ENCODE measurements around the gene TRIM29.

TRIM29 gene

DNA sequence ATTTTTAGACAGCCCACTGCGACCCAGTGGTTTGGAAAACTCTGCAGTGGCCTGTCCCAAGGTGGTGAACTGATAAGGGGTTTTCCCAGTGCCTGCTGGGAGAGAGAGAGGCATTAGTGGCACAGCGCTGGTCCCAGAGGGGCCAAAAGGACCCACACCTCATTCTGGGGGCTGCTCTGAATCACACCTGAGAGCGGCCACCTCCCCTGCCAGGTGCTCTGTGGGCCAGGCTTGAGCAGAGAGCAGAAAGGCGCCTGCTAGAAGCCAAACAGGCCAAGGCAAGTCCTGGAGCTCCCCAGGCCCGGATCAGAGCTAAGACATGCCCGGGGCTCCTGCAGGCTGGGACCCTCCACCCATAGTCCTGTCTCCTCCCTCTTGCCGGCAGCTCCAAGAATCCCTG lies 20.9 kb downstream of the TRIM29 start:
- TF ChIP-seq YY1 (IDR thresholded peaks at IDR 0.05; ENCODE audit: insufficient read depth, insufficient read length) (no peak), ZNF274 (IDR thresholded peaks at IDR 0.05; ENCODE audit: low read depth, low read length) (no peak), SUZ12 (IDR thresholded peaks at IDR 0.05; ENCODE audit: extremely low read depth, insufficient read depth, insufficient read length) (no peak)
- no peaks in the 10 kb centered on the region for H3K27me3 ChIP-seq (ENCODE audit: insufficient read depth, insufficient read length)
- no peak for DNase-seq (ENCODE audit: low read depth, low spot score)
- peaks cover 17% of the 10 kb centered on the region for H3K4me1 ChIP-seq (ENCODE audit: insufficient read depth, insufficient read length)
- H3K9me3 ChIP-seq (ENCODE audit: insufficient read depth, low read length) = no peaks in the 10 kb centered on the region; the same call in 1 of the 2 replicates
- H3K9ac ChIP-seq (ENCODE audit: insufficient read length, low read depth) = no peak overlapping the region
- H3K4me3 ChIP-seq (ENCODE audit: insufficient read length, low read depth) = no peak overlapping the region
- H3K36me3 ChIP-seq (ENCODE audit: insufficient read depth, insufficient read length, low read length) = no peaks in the 10 kb centered on the region

- H3K9ac ChIP-seq (ENCODE audit: insufficient read length, low read depth) = no peak overlapping the region
- no peak overlapping the region for H3K4me3 ChIP-seq (ENCODE audit: insufficient read length, low read depth)
- no peaks in the 10 kb centered on the region for H3K9me3 ChIP-seq (ENCODE audit: insufficient read depth, low read length)
- TF ChIP-seq ZNF274 (IDR thresholded peaks at IDR 0.05; ENCODE audit: low read depth, low read length) (no peak), SUZ12 (IDR thresholded peaks at IDR 0.05; ENCODE audit: extremely low read depth, insufficient read depth, insufficient read length) (no peak), YY1 (IDR thresholded peaks at IDR 0.05; ENCODE audit: insufficient read depth, insufficient read length) (no peak)
- peaks cover 9% of the 10 kb centered on the region for H3K4me1 ChIP-seq (ENCODE audit: insufficient read depth, insufficient read length)
- no peaks in the 10 kb centered on the region for H3K36me3 ChIP-seq (ENCODE audit: insufficient read depth, insufficient read length, low read length)
- H3K27me3 ChIP-seq (ENCODE audit: insufficient read depth, insufficient read length) = peaks cover 11% of the 10 kb centered on the region
- no peak for DNase-seq (ENCODE audit: low read depth, low spot score)
These were observed 22.5 kb downstream of the TRIM29 start for GRCh38 chr11:120115272-120116000.

- H3K27me3 ChIP-seq (ENCODE audit: insufficient read depth, insufficient read length) = peaks cover 24% of the 10 kb centered on the region
- no peaks in the 10 kb centered on the region for H3K9me3 ChIP-seq (ENCODE audit: insufficient read depth, low read length)
- TF ChIP-seq ZNF274 (IDR thresholded peaks at IDR 0.05; ENCODE audit: low read depth, low read length) = no peak
- TF ChIP-seq YY1 (IDR thresholded peaks at IDR 0.05; ENCODE audit: insufficient read depth, insufficient read length) = no peak
- TF ChIP-seq SUZ12 (IDR thresholded peaks at IDR 0.05; ENCODE audit: extremely low read depth, insufficient read depth, insufficient read length) = no peak
- no peak overlapping the region for H3K4me3 ChIP-seq (ENCODE audit: insufficient read length, low read depth)
- H3K9ac ChIP-seq (ENCODE audit: insufficient read length, low read depth) = no peak overlapping the region
- no peak for DNase-seq (ENCODE audit: low read depth, low spot score)
- H3K4me1 ChIP-seq (ENCODE audit: insufficient read depth, insufficient read length) = peaks cover 9% of the 10 kb centered on the region
- no peaks in the 10 kb centered on the region for H3K36me3 ChIP-seq (ENCODE audit: insufficient read depth, insufficient read length, low read length)
These were observed 25.6 kb downstream of the TRIM29 start for GRCh38 chr11:120112174-120112796.

- H3K9ac ChIP-seq (ENCODE audit: insufficient read length, low read depth) = no peak overlapping the region
- no peak for TF ChIP-seq SUZ12 (IDR thresholded peaks at IDR 0.05; ENCODE audit: extremely low read depth, insufficient read depth, insufficient read length)
- no peak for TF ChIP-seq YY1 (IDR thresholded peaks at IDR 0.05; ENCODE audit: insufficient read depth, insufficient read length)
- no peak for TF ChIP-seq ZNF274 (IDR thresholded peaks at IDR 0.05; ENCODE audit: low read depth, low read length)
- peaks cover 34% of the 10 kb centered on the region for H3K27me3 ChIP-seq (ENCODE audit: insufficient read depth, insufficient read length)
- H3K9me3 ChIP-seq (ENCODE audit: insufficient read depth, low read length) = no peaks in the 10 kb centered on the region
- H3K4me1 ChIP-seq (ENCODE audit: insufficient read depth, insufficient read length) = peaks cover 14% of the 10 kb centered on the region
- no peak for DNase-seq (ENCODE audit: low read depth, low spot score)
- H3K4me3 ChIP-seq (ENCODE audit: insufficient read length, low read depth) = no peak overlapping the region
- H3K36me3 ChIP-seq (ENCODE audit: insufficient read depth, insufficient read length, low read length) = no peaks in the 10 kb centered on the region
These were observed 28.4 kb downstream of the TRIM29 start for GRCh38 chr11:120109531-120109930.

DNA sequence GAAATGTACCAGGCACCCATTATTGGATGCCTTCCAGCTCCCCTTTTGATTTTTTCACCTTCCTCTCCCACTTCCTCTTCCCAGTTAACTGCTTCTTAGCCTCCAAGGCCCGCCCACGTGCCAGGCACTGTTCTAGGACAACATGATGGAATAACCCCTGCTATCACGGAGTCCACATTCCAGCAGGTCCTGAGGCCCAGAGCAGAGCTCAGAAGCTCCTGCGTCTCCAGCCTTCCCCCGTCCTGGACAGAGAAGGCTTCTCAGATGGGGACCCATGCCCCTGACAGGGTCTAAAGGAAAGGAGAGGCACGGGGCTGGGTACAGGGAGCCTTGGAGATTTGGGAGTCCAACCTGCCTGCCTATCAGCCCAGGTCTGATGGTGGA lies 29.1 kb downstream of the TRIM29 start:
- TF ChIP-seq ZNF274 (IDR thresholded peaks at IDR 0.05; ENCODE audit: low read depth, low read length) (no peak), SUZ12 (IDR thresholded peaks at IDR 0.05; ENCODE audit: extremely low read depth, insufficient read depth, insufficient read length) (no peak), YY1 (IDR thresholded peaks at IDR 0.05; ENCODE audit: insufficient read depth, insufficient read length) (no peak)
- H3K4me1 ChIP-seq (ENCODE audit: insufficient read depth, insufficient read length) = peaks cover 14% of the 10 kb centered on the region
- H3K4me3 ChIP-seq (ENCODE audit: insufficient read length, low read depth) = no peak overlapping the region
- DNase-seq (ENCODE audit: low read depth, low spot score) = no peak
- no peak overlapping the region for H3K9ac ChIP-seq (ENCODE audit: insufficient read length, low read depth)
- H3K36me3 ChIP-seq (ENCODE audit: insufficient read depth, insufficient read length, low read length) = no peaks in the 10 kb centered on the region
- H3K27me3 ChIP-seq (ENCODE audit: insufficient read depth, insufficient read length) = peaks cover 34% of the 10 kb centered on the region
- no peaks in the 10 kb centered on the region for H3K9me3 ChIP-seq (ENCODE audit: insufficient read depth, low read length)

DNA sequence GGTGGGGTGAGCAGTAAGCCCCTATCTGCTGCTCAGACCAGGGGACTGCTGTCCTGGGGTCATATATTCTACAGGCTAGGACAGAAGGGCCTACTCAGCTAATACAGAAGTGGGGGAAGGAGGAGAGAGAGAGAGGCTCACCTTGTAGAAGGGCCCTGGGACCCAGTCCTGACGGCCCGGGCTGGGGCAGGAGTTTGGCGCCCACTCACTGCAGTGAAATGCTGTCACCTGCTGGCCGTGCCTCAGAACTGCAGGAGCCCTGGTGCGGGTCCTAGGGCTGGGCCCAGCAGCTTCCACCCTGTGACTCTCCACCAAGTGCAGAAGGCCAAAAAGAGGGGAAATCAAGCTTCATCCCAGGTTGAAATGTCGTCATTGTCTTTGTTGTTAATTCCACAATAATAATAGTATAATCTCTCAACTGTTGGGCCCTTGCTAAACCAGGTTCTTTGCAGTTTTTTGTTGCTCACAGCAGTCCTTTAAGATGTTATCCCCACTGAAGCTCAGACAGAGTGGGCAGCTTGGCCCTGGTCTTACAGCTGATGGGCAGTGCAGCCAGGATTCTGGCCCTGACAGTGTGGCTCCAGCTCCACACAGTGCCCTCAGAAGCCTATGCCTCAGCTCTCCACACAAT lies 29.6 kb downstream of the TRIM29 start:
- no peak overlapping the region for H3K4me3 ChIP-seq (ENCODE audit: insufficient read length, low read depth)
- H3K9ac ChIP-seq (ENCODE audit: insufficient read length, low read depth) = no peak overlapping the region
- TF ChIP-seq YY1 (IDR thresholded peaks at IDR 0.05; ENCODE audit: insufficient read depth, insufficient read length) (no peak), SUZ12 (IDR thresholded peaks at IDR 0.05; ENCODE audit: extremely low read depth, insufficient read depth, insufficient read length) (no peak), ZNF274 (IDR thresholded peaks at IDR 0.05; ENCODE audit: low read depth, low read length) (no peak)
- no peaks in the 10 kb centered on the region for H3K36me3 ChIP-seq (ENCODE audit: insufficient read depth, insufficient read length, low read length)
- no peaks in the 10 kb centered on the region for H3K9me3 ChIP-seq (ENCODE audit: insufficient read depth, low read length)
- peak; percentile 63 for DNase-seq (ENCODE audit: low read depth, low spot score)
- H3K4me1 ChIP-seq (ENCODE audit: insufficient read depth, insufficient read length) = peaks cover 12% of the 10 kb centered on the region
- H3K27me3 ChIP-seq (ENCODE audit: insufficient read depth, insufficient read length) = peaks cover 34% of the 10 kb centered on the region

- H3K4me1 ChIP-seq (ENCODE audit: insufficient read depth, insufficient read length) = peaks cover 10% of the 10 kb centered on the region
- TF ChIP-seq SUZ12 (IDR thresholded peaks at IDR 0.05; ENCODE audit: extremely low read depth, insufficient read depth, insufficient read length) (no peak), YY1 (IDR thresholded peaks at IDR 0.05; ENCODE audit: insufficient read depth, insufficient read length) (no peak), ZNF274 (IDR thresholded peaks at IDR 0.05; ENCODE audit: low read depth, low read length) (no peak)
- H3K9me3 ChIP-seq (ENCODE audit: insufficient read depth, low read length) = no peaks in the 10 kb centered on the region
- no peak overlapping the region for H3K4me3 ChIP-seq (ENCODE audit: insufficient read length, low read depth)
- DNase-seq (ENCODE audit: low read depth, low spot score) = no peak
- peaks cover 34% of the 10 kb centered on the region for H3K27me3 ChIP-seq (ENCODE audit: insufficient read depth, insufficient read length)
- H3K36me3 ChIP-seq (ENCODE audit: insufficient read depth, insufficient read length, low read length) = no peaks in the 10 kb centered on the region
- no peak overlapping the region for H3K9ac ChIP-seq (ENCODE audit: insufficient read length, low read depth)
These were observed 30.2 kb downstream of the TRIM29 start for GRCh38 chr11:120107692-120108091.
